GM18858 (cell line): ENCODE data around the gene GBX2.
"Not testable (repeated sequence)": the region's sequence is repeated elsewhere in the genome, so short reads cannot be mapped to it uniquely, and the experiment has no call there.

ENCODE experiments used
- ATAC-seq: cut with Tn5 transposase; IDR thresholded peaks from one replicate; pipeline ENCODE4 v1.9.1; 2021; ENCODE audit not compliant: unreplicated experiment

GBX2 gene

GRCh38 chr2:236157815-236158498 lies 10.2 kb downstream of the GBX2 start:
- ATAC-seq = no peak

- no peak for ATAC-seq
These were observed 10.8 kb downstream of the GBX2 start for GRCh38 chr2:236157366-236157765.

GRCh38 chr2:236156860-236157194 lies 11.4 kb downstream of the GBX2 start:
- no peak for ATAC-seq

GRCh38 chr2:236156095-236156859 lies 11.9 kb downstream of the GBX2 start:
- ATAC-seq = no peak

GRCh38 chr2:236155406-236155805 lies 12.8 kb downstream of the GBX2 start:
- ATAC-seq = no peak

GRCh38 chr2:236146436-236146835 lies 21.8 kb downstream of the GBX2 start:
- ATAC-seq = no peak

- no peak for ATAC-seq
These were observed 24.4 kb downstream of the GBX2 start for GRCh38 chr2:236143811-236144210.

- ATAC-seq = not testable (repeated sequence)
These were observed 26.6 kb downstream of the GBX2 start for GRCh38 chr2:236141616-236142015.

- ATAC-seq = no peak
These were observed 31.1 kb downstream of the GBX2 start for GRCh38 chr2:236137066-236137465.

GRCh38 chr2:236136538-236136937 lies 31.6 kb downstream of the GBX2 start:
- no peak for ATAC-seq

GRCh38 chr2:236133410-236134012 lies 34.7 kb downstream of the GBX2 start:
- no peak for ATAC-seq

- no peak for ATAC-seq
These were observed 37.0 kb downstream of the GBX2 start for GRCh38 chr2:236131073-236131692.

- no peak for ATAC-seq
These were observed 37.7 kb downstream of the GBX2 start for GRCh38 chr2:236130349-236130998.

GRCh38 chr2:236129935-236130334 lies 38.3 kb downstream of the GBX2 start:
- ATAC-seq = no peak

- ATAC-seq = no peak
These were observed 39.9 kb downstream of the GBX2 start for GRCh38 chr2:236128321-236128720.

GRCh38 chr2:236127010-236127409 lies 41.2 kb downstream of the GBX2 start:
- no peak for ATAC-seq

GRCh38 chr2:236125541-236125940 lies 42.6 kb downstream of the GBX2 start:
- ATAC-seq = no peak

- no peak for ATAC-seq
These were observed 43.8 kb downstream of the GBX2 start for GRCh38 chr2:236124182-236124893.

- ATAC-seq = no peak
These were observed 44.5 kb downstream of the GBX2 start for GRCh38 chr2:236123716-236124115.

GRCh38 chr2:236122236-236122635 lies 46.0 kb downstream of the GBX2 start:
- no peak for ATAC-seq

- ATAC-seq = no peak
These were observed 46.6 kb downstream of the GBX2 start for GRCh38 chr2:236121546-236121945.
